EH (cell line): Measurements from ENCODE around the gene COL19A1.

Experiments
- DNase-seq: peaks from one replicate; pipeline ENCODE4 v3.0.0-alpha.2; 2015; ENCODE audit warnings: low read depth

Gene COL19A1

DNA sequence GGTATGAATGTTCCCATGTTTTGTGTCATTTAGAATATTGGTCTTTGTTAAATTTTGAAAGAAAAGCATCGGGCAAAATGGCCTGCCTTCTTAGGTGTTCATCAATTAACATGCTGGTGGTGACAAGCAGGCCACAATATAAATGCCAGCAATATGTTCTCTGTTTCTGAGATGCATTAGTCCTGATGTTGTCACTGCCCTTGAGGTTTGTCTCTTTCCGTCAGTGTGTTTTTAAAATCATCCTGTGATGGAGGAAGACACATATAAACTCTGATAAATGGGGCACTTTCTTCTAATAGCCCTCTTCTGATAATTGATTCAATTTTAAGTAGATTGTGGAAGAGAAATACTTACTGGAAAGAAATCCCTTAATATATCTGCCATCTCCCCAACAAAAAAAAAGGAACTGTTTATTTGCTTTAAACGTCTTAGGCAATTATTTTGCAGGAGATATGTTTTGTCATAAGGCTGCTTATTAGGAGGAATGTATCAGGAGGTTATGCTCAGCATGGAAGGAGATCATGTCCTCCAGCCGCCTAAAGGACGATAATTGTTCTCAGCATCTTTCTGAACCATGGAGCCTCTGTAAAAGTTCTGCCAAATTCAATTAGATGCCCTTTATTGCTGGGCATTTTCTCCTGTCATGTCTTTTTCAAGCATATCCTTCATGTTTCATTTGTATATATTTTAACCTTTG, 302.5 kb downstream of the COL19A1 start:
- no peak for DNase-seq

DNA sequence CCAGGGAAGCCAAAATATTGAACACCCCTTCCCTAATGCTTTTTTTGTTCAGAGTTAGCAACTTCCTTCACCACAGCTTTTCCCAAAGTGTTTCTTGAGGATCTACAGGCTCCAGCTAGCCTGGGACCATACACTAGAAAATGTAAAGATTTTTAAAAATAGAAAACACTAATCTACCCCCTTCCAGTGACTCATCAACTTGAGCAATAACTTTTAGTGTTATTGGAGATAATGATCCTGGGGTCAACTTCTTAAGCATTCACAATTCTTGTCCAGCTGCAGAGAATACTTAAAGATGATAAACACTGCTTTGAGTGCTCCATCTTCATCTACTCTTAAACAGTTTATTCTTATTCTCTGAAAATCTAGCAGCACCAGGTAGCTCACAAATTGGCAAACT, 304.9 kb downstream of the COL19A1 start:
- DNase-seq: no peak

DNA sequence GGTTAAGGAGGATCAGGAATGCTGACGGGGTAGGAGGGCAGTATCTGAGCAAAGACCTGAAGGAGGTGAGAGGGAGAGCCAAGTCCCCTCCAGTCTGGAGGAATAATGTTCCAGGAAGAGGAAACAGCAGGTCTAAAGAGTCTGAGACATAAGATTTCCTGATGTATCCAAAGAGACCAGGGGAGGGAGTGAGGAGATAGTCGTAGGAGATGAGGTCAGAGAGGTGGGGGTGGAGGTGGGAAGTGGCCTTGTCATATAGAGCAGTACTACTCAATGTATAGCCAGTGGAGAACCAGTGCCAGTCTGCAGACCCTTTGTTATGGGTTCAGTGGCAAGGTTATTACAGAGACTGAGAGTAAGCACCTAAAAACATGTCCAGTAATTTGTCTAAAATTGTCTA, 305.9 kb downstream of the COL19A1 start:
- no peak for DNase-seq

DNA sequence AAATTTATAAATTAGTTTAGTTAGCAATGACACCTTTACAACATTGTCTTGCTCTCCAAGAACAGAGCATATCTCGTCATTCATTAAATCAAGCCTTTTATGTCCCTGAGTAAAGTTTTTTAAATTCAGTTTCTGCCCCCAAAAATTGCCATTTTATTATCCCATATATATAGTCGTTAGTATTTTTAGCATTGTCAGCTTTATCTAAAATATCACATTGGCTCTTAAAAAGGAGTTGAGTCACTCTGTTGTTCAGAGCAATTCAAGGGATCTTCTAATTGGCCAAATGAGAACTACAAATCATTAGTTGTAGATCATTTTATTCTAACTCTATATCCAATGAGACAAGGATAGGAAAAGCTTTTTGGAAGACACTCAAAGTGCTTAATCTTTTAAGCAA, 309.4 kb downstream of the COL19A1 start:
- no peak for DNase-seq

DNA sequence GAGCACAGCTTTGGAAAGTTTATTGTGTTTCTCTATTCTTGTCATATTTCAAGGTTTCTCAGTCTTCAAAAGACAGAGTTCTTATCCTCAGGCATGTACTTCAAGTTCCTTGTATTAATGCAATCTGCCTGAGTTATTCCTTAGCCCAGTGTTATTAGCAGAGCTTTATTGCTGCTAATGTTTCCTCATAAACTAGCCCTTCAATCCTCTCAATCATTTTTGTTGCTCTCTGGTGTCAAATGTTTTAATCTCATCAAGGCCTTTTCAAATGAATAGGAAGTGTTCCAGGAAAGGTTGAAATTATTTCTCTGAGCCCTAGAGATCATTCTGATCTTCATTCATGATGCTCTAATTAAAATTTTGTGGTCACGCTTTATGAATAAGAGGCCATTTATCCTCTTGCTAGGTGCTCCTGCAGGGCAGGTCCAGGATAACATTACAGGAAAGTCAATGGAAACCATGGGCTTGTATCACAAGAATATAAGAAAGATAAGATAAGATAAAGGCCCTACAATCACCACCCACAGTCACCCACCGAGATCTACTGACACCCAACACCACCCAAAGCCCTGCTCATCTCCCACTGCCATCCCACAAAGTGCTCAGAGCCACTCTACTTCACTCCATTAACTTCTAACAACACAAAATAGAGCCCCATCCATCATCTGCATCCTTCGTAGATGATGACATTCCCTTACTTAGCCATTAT, 310.6 kb downstream of the COL19A1 start:
- no peak for DNase-seq

DNA sequence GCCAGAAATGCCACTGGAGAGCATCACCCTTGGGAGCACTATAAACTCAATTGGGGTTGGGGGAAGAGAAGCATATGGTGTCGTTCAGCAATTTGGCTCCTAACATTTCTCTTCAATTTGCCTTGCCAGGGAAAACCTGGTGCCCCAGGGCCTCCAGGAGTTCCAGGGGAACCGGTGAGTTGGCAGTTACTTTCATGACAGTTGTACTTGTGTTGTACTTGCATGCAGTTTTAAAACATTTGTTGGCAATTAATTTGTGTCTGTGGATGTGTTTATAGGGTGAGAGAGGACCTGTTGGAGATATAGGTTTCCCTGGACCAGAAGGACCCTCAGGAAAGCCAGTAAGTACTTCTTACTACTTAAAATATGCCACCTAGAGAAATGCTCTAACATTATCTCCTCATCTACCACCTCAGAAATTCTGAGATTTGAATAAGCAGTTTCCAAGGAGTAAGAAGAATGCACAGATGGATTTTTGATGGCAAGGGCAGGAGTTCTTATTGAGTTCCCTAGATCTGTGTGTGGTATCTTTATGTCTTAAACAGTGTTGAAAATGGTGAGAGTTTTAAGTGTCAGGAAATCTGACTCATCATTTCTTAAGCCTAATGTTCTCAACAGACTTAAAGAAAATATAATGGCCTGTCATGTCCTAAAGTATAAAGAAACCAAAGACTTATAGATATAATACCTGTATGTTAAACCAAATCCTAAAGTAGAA, 314.0 kb downstream of the COL19A1 start:
- DNase-seq: no peak

DNA sequence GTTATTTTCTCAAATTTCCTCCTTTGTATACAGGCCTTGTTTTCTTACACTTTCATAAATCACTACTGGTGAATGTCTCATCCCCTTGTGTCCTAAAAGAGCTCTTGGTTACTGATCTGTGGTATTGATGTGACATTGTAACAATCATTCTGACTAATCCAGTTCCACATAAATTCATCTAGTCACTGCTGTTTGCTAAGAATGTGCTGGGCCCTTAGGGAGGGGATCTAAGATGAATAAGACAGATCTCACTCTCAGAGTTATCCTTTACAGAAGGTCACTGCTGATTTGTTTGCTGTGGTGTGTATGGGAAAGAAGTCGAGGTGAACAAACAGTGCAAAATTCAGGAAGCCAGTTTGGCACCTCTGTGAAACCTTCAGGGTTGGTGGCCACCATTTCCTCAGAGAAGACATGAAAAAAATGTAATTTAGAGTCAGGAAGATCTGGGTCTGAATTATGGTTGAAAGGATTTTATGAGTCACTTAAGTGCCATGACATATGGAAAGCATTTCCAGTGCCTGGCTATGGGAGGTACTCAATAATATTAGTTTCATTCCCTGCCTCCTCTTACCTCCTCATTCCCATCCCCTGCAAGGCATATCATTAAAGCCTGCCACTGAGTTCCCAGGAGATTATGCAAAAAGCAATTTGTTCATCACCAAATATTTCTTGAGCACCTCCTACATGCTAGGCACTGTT, 314.7 kb downstream of the COL19A1 start:
- DNase-seq: no peak

DNA sequence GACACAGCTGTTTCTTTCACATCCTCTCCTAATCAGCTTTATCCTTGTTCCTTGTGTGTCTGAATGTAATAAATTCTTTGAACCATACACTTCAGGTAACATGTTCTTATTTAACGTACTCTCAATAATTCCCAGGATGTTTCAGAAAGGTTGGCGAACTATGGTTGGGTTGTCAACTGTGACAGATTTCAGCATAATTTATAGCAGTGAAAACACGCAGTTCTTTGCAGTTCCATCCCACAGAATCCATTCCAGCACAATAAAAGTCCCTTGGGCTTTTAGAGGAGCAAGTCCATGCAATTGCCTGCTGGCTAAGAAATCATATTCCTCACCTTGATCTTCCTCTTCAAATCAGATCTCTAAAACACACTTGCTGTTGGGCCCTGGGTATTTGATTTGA, 317.2 kb downstream of the COL19A1 start:
- no peak for DNase-seq

DNA sequence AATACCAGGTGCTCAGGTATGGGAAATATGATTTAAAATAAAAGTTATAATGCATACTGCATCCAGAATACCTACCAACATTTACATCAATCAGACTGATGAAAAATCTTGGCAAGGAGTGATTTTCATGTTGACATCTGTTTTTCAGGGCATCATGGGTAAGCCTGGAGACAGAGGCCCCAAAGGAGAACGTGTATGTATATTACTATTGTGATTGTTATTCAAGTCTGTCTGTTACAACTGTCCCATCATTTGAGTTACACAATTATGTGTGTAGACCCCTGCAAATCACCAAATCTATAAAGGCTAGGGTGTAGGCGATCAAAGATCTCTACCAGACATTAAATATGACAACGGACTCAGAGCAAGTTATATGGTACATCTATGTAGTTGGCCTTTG, 318.4 kb downstream of the COL19A1 start:
- DNase-seq: no peak

DNA sequence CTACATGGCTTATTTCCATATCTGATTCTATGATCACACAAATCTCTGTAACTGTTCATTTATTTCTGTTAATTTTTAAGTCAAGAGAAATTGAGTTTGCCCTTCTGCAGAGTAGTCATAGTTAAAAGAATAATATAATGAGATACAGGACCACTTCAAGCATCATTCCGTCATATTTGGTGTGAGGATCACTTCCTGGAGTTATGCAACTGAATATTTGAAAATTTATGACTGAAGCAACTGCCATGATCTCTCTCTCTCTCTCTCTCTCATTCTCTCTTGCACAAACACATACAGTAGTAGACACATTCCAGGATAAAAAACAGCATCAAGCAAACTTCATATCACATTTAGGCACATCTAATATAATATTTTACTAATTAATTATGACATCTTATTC, 320.1 kb downstream of the COL19A1 start:
- no peak for DNase-seq

DNA sequence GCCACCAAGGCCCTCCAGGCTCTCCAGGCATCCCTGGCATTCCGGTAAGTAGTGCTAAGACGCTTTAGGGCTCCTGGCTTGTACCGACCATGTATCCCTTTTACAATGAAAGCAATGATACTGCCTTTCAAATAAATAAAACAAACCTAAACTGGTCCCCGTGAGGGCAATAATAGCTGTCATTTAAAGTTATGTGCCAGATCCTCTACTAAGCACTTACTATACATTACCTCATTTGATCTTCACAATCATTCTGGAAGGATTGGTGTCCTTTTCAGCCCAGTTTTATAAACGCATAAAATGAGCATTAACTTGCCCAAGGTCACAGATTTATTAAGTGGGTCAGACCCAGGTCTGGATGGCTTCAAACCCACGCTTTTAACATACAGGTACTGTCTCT, 321.8 kb downstream of the COL19A1 start:
- no peak for DNase-seq

DNA sequence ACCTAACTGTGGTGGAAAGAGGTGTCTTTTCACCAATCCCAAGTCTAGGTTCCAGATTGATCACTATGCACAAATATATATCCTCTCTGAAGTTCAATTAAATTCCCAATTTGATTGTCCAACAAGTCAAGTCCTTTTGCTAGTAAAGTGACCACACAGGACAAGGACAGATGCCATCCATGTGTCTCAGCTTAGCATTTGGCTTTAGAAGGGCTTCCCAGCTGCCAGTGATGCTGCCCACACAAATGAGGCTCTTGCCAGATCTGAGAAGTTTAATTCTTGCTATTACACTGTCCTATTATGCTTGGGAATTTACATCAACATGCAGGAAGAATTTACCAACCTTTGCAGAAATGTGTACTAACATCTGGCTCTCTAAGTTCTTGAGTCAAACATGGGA, 328.1 kb downstream of the COL19A1 start:
- DNase-seq: no peak

DNA sequence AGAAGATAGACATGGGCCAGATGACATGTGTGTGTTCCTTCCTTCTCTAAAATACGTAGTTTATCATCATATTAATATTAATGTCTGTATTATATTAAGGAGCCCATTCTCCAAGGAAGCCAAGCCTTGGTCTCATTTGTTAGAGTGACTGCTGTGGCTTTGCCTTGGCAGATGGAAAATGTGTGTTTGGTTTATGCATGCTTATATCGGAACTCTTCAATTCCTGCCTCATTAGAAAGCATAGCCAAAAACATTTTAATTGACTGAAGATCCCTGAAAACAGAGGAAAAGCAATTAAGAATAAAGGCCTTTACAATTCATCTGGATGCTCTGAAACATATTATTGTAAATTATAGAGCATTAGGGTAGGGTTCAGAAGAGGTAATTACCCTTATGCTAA, 330.2 kb downstream of the COL19A1 start:
- DNase-seq: no peak

DNA sequence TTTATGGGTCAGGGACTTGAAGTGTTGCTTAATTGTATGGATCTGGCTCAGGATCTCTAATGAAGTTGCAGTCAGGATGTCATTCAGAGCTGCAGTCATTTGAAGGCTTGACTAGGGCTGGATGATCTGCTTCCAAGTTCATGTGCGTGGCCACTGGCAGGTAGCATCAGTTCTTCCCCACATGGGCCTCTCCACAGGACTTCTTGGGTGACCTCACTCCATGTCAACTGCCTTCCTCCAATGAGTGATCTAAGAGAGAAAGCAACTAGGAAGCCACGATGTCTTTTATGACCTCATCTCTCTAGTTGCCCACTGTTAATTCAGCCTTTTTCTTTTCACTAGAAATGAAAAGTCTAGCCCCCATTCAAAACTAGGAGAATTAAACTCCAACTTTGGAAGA, 332.4 kb downstream of the COL19A1 start:
- no peak for DNase-seq

DNA sequence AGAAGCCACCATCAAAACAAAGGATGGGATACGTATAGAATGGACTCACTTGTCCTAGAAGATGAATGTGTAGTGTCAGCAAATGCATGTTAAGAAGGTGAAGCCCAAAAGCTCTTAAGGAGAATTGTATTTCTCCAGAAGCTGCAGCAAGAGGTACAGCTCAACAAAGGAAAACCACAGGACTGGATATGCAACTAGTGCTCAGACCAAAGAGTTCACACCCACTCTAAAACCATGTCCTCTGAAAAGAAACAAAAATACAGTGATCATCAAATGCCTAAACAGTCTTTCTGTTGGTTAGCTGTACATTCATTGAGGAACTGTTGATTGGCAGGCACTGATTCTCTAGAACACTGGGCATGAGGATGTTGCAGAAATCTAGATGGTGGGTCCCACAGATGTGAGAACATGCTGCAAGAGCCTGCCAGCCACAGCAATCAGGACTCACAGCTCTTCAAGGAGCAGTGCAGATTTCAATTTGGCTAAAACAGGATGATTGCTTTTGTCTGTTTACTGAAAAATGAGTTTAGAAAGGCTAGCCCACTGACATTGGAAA, 342.0 kb downstream of the COL19A1 start:
- no peak for DNase-seq

DNA sequence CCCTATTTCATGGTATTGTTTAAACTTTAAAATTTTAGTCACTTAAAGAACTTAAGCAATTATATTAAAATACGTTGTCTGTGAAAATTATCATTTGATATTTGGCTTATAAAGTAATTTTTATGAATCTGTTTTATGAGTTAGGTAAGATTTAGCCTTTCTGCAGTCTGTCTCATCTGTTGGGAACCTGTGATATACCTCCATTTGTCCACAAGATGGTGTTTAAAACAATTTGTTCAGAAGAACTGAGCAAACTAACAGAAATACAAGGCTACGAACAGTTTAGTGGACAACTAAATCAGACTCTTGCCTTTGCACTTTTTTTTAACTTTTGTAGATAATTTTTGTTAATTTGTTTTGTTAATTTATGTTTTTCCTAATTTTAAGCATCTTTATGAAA, 344.1 kb downstream of the COL19A1 start:
- DNase-seq: peak; percentile 4

DNA sequence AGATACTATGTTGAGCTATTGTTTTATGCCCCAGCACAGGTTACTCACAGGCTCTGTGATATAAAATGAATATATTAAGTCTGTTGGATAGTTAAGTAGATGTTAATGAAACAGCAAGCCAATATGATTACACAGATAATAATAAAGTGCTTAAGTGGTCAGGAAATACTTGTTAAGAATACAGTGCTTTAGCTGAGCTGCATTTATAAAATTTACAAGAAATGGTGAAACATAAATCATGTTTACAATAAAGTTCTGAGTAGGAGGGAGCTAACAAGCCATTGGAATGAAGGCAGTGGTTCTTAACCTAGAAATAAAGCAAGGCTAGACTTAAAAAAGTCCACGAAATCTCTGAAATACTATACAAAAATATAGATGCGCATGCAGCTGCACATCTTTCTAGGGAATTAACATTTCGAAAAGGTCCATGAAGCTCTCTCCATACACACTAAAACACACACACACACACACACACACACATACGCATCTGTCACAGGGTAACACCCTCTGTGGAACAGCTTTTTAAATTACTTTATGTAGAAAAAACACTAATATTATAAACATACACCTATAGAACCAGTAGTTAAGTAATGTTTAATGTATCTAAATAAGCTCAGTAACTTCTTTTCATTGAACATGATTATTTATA, 349.2 kb downstream of the COL19A1 start:
- DNase-seq: no peak

DNA sequence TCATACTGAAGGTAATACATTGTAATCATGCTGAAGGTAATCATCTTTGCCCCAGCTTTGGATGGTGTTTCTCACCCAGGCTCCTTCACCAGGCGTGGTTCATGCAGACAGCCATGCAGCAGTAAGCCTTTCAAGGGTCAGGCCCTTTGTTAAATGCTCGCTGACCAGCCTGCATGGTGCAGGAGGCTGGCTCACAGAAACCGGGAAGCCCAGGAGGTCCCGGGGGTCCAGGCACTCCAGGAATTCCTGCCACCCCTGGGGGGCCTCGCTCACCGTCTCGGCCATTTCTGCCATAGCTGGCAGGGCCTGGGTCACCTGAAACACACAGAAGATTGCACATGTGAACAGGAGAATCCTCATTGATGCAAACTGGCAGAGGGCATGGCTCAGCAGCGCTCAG, 350.4 kb downstream of the COL19A1 start:
- no peak for DNase-seq

DNA sequence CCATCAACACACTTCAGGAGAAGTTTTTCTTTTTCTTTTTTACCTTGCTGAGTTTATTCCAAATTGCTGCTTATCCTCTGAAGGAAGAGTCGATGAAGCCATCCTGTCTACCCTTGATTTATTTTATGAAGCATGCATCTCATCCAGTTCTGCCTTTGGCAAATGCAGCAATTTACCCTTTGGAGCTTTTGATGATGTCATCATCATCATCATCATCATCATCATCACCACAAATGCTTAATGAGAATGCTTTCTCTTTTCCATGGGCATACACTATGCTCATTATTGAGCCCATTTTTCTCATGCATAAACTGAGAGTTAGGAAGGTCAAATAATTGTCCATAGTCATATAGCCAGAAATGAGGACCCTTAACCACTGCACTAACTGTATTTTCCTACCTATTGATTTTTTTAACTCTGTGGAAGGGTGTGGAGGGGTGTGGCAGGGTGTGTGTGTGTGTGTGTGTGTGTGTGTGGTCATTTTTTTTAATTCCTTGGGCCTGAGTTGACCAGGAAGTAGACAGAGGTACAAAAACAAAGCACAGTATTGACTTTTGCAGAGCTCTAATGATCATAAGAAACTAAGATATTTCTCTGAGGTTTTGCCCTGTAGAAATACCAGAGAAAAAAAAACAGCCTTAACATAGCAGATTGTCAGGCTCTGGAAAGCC, 353.7 kb downstream of the COL19A1 start:
- no peak for DNase-seq

DNA sequence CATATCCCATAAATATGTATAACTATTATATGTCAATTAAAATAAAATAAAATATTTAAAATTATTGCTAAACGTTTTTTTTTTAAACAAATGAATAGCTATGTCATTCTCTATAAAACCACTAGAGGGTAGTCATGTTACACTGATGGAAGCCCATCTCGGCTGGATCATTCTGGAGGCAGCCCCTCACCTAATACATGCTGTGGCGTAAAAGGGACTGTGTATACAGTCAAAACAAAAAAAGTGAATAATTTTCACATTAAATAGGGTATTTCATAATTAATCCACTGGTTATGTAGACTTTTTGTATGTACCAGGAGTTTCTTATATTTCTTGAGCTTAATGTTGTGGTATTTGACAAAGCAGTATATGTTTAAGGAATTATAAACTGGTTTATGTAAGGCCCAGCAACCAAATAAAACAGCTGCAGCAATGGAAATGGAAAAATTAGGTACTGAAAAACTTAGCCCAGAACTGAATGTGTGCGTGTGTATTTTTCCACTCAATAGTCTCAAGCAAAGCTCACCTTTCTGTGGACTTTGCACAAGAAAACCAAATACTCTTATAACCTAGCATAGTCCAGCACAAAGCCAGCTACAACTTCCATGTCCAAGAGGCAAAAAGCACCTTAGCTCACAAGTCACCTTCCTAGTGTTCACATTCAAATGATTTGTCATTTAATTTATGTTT, 354.8 kb downstream of the COL19A1 start:
- DNase-seq: peak; percentile 31
